HepG2 (cell line): ENCODE data around the gene SUSD3. TPM values are rescaled to one million over a fixed set of nuclear protein-coding genes. Genes with fewer than 3 reads are reported as not detected.

Experiments
- ATF7 ChIP-seq, 2 experiments: fragments of 450-650 bp in 1 of 2; sonication (generic) in 1 of 2; formaldehyde crosslinking in 1 of 2; IDR thresholded peaks; 2 replicates each; pipeline versions ENCODE4 v1.4.0 to v1.6.1; 2016 to 2020; ENCODE audit warnings: antibody characterized with exemption in 1 of 2, mild to moderate bottlenecking in 1 of 2, missing genetic modification reagents in 1 of 2
- FOXP1 ChIP-seq, 2 experiments: fragments of 450-650 bp in 1 of 2; IDR thresholded peaks; 2 replicates each; pipeline ENCODE4 v1.6.1; 2017 to 2018; ENCODE audit warnings: antibody characterized with exemption in 1 of 2
- FOXP4 ChIP-seq: sonication (generic); formaldehyde crosslinking; IDR thresholded peaks from 2 replicates; pipeline ENCODE4 v1.4.0; 2020; ENCODE audit warnings: missing genetic modification reagents
- GMEB1 ChIP-seq: sonication (generic); formaldehyde crosslinking; IDR thresholded peaks from 2 replicates; pipeline ENCODE4 v1.5.1; 2020; ENCODE audit warnings: missing genetic modification reagents, mild to moderate bottlenecking, borderline replicate concordance
- KDM5B ChIP-seq: sonication (generic); formaldehyde crosslinking; IDR thresholded peaks from 2 replicates; pipeline ENCODE4 v1.4.0; 2020; ENCODE audit warnings: missing genetic modification reagents, mild to moderate bottlenecking, borderline replicate concordance
- KDM6A ChIP-seq: IDR thresholded peaks from 2 replicates; pipeline ENCODE4 v1.6.1; 2016; ENCODE audit warnings: low read depth
- MXD1 ChIP-seq: sonication (generic); formaldehyde crosslinking; IDR thresholded peaks from 2 replicates; pipeline ENCODE4 v1.4.0; 2020; ENCODE audit warnings: mild to moderate bottlenecking, missing genetic modification reagents
- NCOA2 ChIP-seq: sonication (generic); formaldehyde crosslinking; IDR thresholded peaks from 2 replicates; pipeline ENCODE4 v1.8.0; 2022; ENCODE audit warnings: inconsistent platforms
- NFE2L2 ChIP-seq: fragments of 150-350 bp; IDR thresholded peaks from 2 replicates; pipeline ENCODE4 v1.6.1; 2014; ENCODE audit warnings: low read length
- NFKB2 ChIP-seq: sonication (generic); formaldehyde crosslinking; IDR thresholded peaks from 2 replicates; pipeline ENCODE4 v1.4.0; 2020; ENCODE audit warnings: missing genetic modification reagents, borderline replicate concordance
- NR1H2 ChIP-seq: sonication (generic); formaldehyde crosslinking; IDR thresholded peaks from 2 replicates; pipeline ENCODE4 v1.8.1; 2022; ENCODE audit warnings: low read depth, missing genetic modification reagents, borderline replicate concordance
- POLR2G ChIP-seq: fragments of 200-400 bp; formaldehyde crosslinking; IDR thresholded peaks from 2 replicates; pipeline ENCODE4 v1.6.1; 2018; ENCODE audit warnings: mild to moderate bottlenecking, low read depth, low read length, moderate library complexity
- RBFOX2 ChIP-seq: fragments of 200-400 bp; formaldehyde crosslinking; IDR thresholded peaks from 2 replicates; pipeline ENCODE4 v1.6.1; 2017; ENCODE audit warnings: low read depth, mild to moderate bottlenecking, low read length
- RCOR2 ChIP-seq: IDR thresholded peaks from 2 replicates; pipeline ENCODE4 v1.6.1; 2016; ENCODE audit warnings: missing biosample characterization, missing genetic modification reagents
- RFX3 ChIP-seq: IDR thresholded peaks from 2 replicates; pipeline ENCODE4 v1.6.1; 2016; ENCODE audit warnings: missing biosample characterization, missing genetic modification reagents
- THAP8 ChIP-seq: sonication (generic); formaldehyde crosslinking; IDR thresholded peaks from 2 replicates; pipeline ENCODE4 v1.5.1; 2020; ENCODE audit warnings: missing genetic modification reagents, mild to moderate bottlenecking, borderline replicate concordance
- ZBTB21 ChIP-seq: sonication (generic); formaldehyde crosslinking; IDR thresholded peaks from 2 replicates; pipeline ENCODE4 v1.4.0; 2020; ENCODE audit warnings: missing genetic modification reagents
- ZBTB39 ChIP-seq: sonication (generic); formaldehyde crosslinking; IDR thresholded peaks from 2 replicates; pipeline ENCODE4 v1.5.0; 2020; ENCODE audit warnings: missing genetic modification reagents
- ZNF224 ChIP-seq: sonication (generic); formaldehyde crosslinking; IDR thresholded peaks from 2 replicates; pipeline ENCODE4 v1.5.0; 2020; ENCODE audit warnings: mild to moderate bottlenecking, missing genetic modification reagents
- ZNF350 ChIP-seq: sonication (generic); formaldehyde crosslinking; IDR thresholded peaks from 2 replicates; pipeline ENCODE4 v1.4.0; 2020; ENCODE audit warnings: mild to moderate bottlenecking, low read depth, missing genetic modification reagents, borderline replicate concordance
- ZNF784 ChIP-seq: sonication (generic); formaldehyde crosslinking; IDR thresholded peaks from 2 replicates; pipeline ENCODE4 v1.5.1; 2020; ENCODE audit warnings: missing genetic modification reagents, mild to moderate bottlenecking, borderline replicate concordance
- ZSCAN9 ChIP-seq: IDR thresholded peaks from 2 replicates; pipeline ENCODE4 v1.6.1; 2016; ENCODE audit warnings: borderline replicate concordance
- polyA plus RNA-seq, 8 experiments: library from polyadenylated mRNA; depleted of rRNA in 3 of 8; stranded (reverse) in 7 of 8; unstranded in 1 of 8; fragments of >200 nt; fragmentation: Illumina TruSeq in 4 of 8; extraction: Trizol in 4 of 8; gene quantifications; 2 replicates each; pipeline versions ENCODE4 v1.2.1 to v1.2.3, GENCODE V29; 2011 to 2016; ENCODE audit warnings: low read depth in 4 of 8, missing spikeins in 1 of 8, mixed read lengths in 1 of 8; ENCODE audit not compliant: insufficient read depth in 1 of 8
- total RNA-seq, 5 experiments: library from RNA; depleted of rRNA; stranded (reverse); fragments of >200 nt; fragmentation: Illumina TruSeq; extraction: Trizol; gene quantifications; 2 replicates each; pipeline ENCODE4 v1.2.3, GENCODE V29; 2016; ENCODE audit warnings: low read depth in 1 of 5

The SUSD3 gene
- total and polyA plus RNA-seq, 2 of the 13 experiments (the other 11 are each of a cell fraction or from before 2014, with no cell fraction given): 7.0 to 9.1 TPM

GRCh38 chr9:93134015-93134739, 75.7 kb downstream of the SUSD3 start, which contains the start of gene NINJ1 (continued):
- TF ChIP-seq RBFOX2 (peak; percentile 88), GMEB1 (CRISPR knock-in tag) (no peak), RCOR2 (no peak), ZBTB39 (CRISPR knock-in tag) (no peak), ATF7 (IDR thresholded peaks at IDR 0.05) (no peak), ATF7 (CRISPR knock-in tag; IDR thresholded peaks at IDR 0.05) (no peak), POLR2G (peak; percentile 89), ZNF784 (CRISPR knock-in tag) (no peak; the same call in 1 of the 2 replicates), FOXP1 (IDR thresholded peaks at IDR 0.05) (no peak), FOXP1 (CRISPR knock-in tag; IDR thresholded peaks at IDR 0.05) (no peak), NCOA2 (CRISPR knock-in tag) (no peak), FOXP4 (CRISPR knock-in tag) (no peak), NFE2L2 (no peak), THAP8 (CRISPR knock-in tag) (no peak), ZBTB21 (CRISPR knock-in tag) (no peak), NR1H2 (CRISPR knock-in tag) (no peak), ZSCAN9 (no peak), KDM6A (no peak), NFKB2 (CRISPR knock-in tag) (peak; percentile 15; the same call in 1 of the 2 replicates), KDM5B (CRISPR knock-in tag) (0 out of 2 replicates have a peak, but pooled peaks have one; percentile 42), ZNF350 (no peak), MXD1 (CRISPR knock-in tag) (no peak), RFX3 (no peak), ZNF224 (CRISPR knock-in tag) (no peak)
